Thymus (tissue), 11 donors: ENCODE results near the gene ASPG. TPM values are rescaled to one million over a fixed set of nuclear protein-coding genes. Genes with fewer than 3 reads are reported as not detected.
A peak's percentile ranks its signal among the peaks of the same experiment; 100 is the strongest.

ENCODE experiments used
- DNase-seq, 9 donors: peaks; one replicate each; pipeline ENCODE4 v3.0.0-alpha.2; 2013; ENCODE audit warnings: low spot score in 9 of 9, low read depth in 6 of 9, missing footprints in 1 of 9
- H3K27ac ChIP-seq, 2 donors: one replicate each; pipeline ENCODE4 v1.5.1; 2013; ENCODE audit warnings: control low read depth in 1 of 2, low read depth in 1 of 2, low read length in 1 of 2, mild to moderate bottlenecking in 1 of 2, moderate library complexity in 1 of 2
- H3K27me3 ChIP-seq, 2 donors: one replicate each; pipeline ENCODE4 v1.5.1; 2013; ENCODE audit warnings: low read length in 1 of 2; ENCODE audit not compliant: control insufficient read depth in 2 of 2, insufficient read depth in 1 of 2
- H3K36me3 ChIP-seq, 2 donors: one replicate each; pipeline ENCODE4 v1.5.1; 2013; ENCODE audit warnings: low read length in 1 of 2, mild to moderate bottlenecking in 1 of 2, moderate library complexity in 1 of 2; ENCODE audit not compliant: control insufficient read depth in 2 of 2, insufficient read depth in 2 of 2
- H3K4me1 ChIP-seq, 2 donors: one replicate each; pipeline ENCODE4 v1.5.1; 2013; ENCODE audit warnings: low read length in 2 of 2; ENCODE audit not compliant: control insufficient read depth in 2 of 2, insufficient read depth in 2 of 2
- H3K4me3 ChIP-seq, 2 donors: one replicate each; pipeline ENCODE4 v1.5.1; 2013; ENCODE audit warnings: low read length in 2 of 2, control low read depth in 1 of 2, mild to moderate bottlenecking in 1 of 2
- H3K9me3 ChIP-seq, 2 donors: one replicate each; pipeline ENCODE4 v1.5.1; 2013; ENCODE audit warnings: low read length in 1 of 2, mild to moderate bottlenecking in 1 of 2; ENCODE audit not compliant: control insufficient read depth in 2 of 2, insufficient read depth in 1 of 2
- WGBS: extraction: QIAGEN DNeasy Blood & Tissue Kit; methylation state at CpG from one replicate; pipeline ENCODE4 v1.1.7; 2013; 5-methylcytosine and 5-hydroxymethylcytosine counted together
- polyA plus RNA-seq: library from polyadenylated mRNA; stranded (reverse); fragments of 200-250 nt; gene quantifications from one replicate; pipeline ENCODE4 v1.2.3, GENCODE V29; 2013
- total RNA-seq: library from RNA; stranded (reverse); fragments of 120-200 nt; gene quantifications from one replicate; pipeline ENCODE4 v1.2.4, GENCODE V29; 2013
- donor health status: healthy.

ASPG gene
- total and polyA plus RNA-seq, 2 donors, result 0.24 to 5.5 TPM

DNA sequence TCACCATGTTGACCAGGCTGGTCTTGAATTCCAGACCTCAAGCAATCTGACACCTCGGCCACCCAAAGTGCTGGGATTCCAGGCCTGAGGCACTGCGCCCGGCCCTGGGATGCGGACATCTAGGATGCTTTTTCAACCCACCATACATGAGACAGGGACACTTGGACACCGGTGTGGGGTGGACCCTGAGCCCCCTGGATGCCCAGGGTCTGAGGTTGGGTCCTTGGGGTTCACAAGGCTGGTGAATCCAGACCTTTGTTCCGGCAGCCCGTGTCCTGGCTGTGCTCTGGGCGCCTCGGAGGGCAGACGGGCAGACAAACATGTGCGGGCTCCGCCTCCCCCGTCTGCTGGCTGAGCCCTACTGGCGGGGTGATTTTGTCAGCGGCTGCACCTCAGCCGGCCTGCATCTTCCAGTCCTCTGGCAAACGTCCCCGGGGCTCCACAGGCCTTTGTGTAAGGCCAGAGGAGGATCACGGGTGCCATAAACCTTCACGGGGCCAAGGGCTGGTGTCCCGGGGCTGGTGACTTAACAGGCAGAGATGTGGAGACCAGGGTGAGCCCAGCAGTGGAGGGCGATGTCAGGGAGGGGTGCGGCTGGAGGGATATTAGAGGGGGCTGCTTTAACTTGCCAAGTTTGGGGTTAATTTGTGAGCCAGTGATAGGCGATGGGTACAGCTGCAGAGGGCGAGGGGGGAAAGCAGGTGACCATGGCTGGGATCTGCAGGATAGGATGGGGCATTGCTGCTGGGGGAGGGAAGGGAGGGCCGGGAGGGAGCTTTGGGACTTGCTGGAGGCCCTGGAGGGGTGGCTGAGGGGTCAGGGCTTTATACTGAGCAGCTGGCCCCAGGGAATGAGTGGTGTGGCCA lies 5.8 kb downstream of the ASPG start:
- DNase-seq, result no peak

DNA sequence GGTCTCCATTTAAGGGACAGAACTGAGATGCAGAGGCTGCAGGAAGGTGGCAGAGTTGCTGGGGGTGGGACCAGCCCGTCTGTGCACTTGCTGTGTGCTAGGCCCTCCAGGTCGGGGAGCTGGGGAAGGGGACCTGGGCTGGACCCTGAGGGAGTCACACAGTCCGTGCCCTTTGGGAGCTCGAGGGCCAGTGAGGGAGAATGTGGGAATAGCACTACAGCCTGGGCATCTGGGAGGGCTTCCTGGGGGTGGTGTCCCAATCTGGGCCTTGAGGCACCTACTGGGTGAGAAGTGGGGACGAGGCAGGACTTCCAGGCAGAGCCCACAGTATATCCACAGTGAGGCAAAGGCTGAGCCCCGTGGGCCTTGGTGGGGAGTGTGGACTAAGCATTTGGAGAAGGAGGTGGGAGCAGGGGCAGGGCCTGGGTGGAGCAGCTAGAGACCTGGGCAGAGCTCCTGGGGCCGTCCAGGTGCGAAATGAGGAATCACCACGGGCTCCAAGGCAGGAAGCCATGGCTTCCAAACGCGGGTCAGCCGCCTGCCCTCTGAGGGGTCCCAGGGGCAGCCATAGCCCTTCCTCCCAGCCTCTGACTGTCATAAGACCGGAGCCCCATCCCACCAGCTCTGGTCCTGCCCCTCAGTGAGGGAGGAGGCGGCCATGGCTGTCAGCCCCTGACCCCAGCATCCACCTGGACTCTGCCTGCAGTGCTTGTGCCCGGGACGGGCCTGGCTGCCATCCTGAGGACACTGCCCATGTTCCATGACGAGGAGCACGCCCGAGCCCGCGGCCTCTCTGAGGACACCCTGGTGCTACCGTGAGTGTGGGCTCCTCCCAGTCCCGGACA lies 6.6 kb downstream of the ASPG start:
- 86% methylated on average over 23 of the region's 23 CpGs for WGBS
- no peak for DNase-seq
- Histone ChIP-seq H3K4me3 (no peak overlapping the region), H3K9me3 (no peaks in the 10 kb centered on the region), H3K36me3 (no peaks in the 10 kb centered on the region), H3K27ac (no peak overlapping the region), H3K27me3 (peaks cover 0 to 7% of the 10 kb centered on the region in 2 donors), H3K4me1 (no peaks in the 10 kb centered on the region)

More for the DNA sequence above, 5.8 kb downstream of the ASPG start:
- Histone ChIP-seq H3K27ac (no peak overlapping the region), H3K4me1 (no peaks in the 10 kb centered on the region), H3K9me3 (no peaks in the 10 kb centered on the region), H3K27me3 (peaks cover 0 to 15% of the 10 kb centered on the region in 2 donors), H3K4me3 (no peak overlapping the region), H3K36me3 (no peaks in the 10 kb centered on the region)
- WGBS, result 80% methylated on average over 26 of the region's 26 CpGs

DNA sequence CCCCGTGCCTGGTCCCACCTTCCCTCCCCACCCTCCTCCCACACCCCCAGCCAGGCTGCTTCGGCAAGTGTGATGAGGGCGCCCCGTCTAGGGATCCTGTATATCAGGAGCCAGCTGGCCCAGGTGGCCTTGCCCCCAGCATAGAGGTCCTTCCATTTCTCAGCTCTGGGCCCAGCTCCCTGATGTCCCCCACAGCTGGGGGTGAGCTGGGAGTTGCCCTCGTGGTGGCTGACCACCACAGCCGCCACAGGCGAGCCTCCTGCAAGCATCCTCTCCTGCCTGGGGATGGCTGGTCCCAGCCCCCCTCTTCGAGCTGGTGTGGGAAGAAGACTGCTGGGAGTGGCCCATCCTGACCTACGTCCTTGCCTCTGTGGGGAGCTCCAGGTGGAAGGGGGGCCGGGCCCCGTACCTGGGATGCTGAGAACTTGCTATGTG lies 7.4 kb downstream of the ASPG start:
- no peak overlapping the region for H3K27ac ChIP-seq
- no peak overlapping the region for H3K4me3 ChIP-seq
- DNase-seq, result no peak
- peaks cover 0 to 1% of the 10 kb centered on the region in 2 donors for H3K27me3 ChIP-seq
- no peaks in the 10 kb centered on the region for H3K36me3 ChIP-seq
- H3K9me3 ChIP-seq, result no peaks in the 10 kb centered on the region
- 82% methylated on average over 11 of the region's 11 CpGs for WGBS
- no peaks in the 10 kb centered on the region for H3K4me1 ChIP-seq

- no peaks in the 10 kb centered on the region for H3K4me1 ChIP-seq
- no peak for DNase-seq
- H3K27me3 ChIP-seq, result no peaks in the 10 kb centered on the region
- no peak overlapping the region for H3K27ac ChIP-seq
- 75% methylated on average over 18 of the region's 18 CpGs for WGBS
- no peaks in the 10 kb centered on the region for H3K36me3 ChIP-seq
- no peak overlapping the region for H3K4me3 ChIP-seq
- no peaks in the 10 kb centered on the region for H3K9me3 ChIP-seq
Measured at GRCh38 chr14:104093366-104094055, 8.0 kb downstream of the ASPG start.

DNA sequence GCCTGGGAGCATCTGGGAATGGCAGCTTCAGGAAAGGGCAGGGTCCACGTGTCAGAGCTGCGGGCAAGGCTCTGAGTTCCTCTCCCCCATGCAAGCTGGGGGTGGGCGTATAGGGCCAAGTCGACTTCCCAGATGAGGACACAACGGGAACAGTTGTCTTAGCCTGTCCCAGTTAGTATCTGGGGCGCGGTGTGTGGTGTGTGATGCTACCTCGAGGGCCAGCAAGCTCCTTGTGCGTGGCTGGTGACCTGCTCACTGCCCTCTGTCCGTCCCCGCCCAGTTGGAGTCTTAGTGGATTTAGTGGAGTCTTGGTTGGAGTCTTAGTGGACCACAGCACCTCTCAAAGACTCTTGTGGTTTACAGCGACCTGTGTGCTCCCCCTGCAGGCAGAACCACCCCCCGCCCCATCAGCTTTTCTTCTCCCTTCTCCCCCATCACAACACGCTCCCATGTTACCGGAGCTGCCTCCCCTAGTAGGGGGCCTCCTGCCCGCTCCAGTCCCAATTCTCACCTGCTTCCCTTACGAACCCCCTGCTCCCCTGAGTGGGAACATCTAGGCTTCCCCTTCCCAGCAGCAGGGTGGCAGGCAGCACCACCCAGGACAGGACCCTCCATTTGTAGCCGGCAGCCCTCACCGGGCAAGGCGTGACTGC lies 8.7 kb downstream of the ASPG start:
- Histone ChIP-seq H3K9me3 (no peaks in the 10 kb centered on the region), H3K4me1 (no peaks in the 10 kb centered on the region), H3K27me3 (no peaks in the 10 kb centered on the region), H3K36me3 (no peaks in the 10 kb centered on the region), H3K4me3 (no peak overlapping the region), H3K27ac (no peak overlapping the region)
- DNase-seq, result no peak
- WGBS, result 65% methylated on average over 20 of the region's 20 CpGs

DNA sequence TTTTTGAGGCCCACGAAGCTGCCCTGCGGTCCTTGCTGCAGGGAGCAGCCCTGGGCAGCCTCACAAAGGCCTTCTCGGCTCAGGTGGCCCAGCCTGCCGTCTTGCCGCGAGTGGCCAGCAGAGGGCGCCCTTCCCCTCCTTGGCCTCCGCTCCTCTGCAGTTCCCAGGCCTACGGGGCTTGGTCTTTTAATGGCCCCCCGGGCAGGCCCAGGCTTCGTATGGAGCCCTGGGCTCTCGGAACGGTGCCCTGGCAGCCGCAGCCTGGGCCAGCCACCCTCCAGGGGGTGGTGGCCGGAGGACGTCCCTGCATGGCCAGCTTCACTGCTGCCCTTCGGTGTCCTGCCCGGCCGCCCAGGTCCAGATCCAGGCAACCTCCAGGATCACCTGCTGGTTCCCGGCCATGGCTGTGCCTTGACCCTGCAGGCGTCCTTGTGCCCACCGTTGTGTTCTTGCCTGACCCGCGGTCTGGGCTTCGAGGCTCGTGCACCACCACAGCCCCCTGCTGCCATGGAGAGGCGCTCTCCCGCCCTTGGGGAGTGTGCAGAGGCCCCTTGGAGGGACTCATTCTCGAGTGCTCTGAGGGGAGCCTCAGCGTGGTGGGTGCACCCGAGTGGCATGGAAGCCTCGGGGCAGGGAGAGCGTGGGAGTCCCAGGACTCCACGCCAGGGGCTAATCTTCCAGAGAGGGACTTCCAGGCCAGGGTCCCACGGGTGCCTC lies 9.4 kb downstream of the ASPG start:
- no peaks in the 10 kb centered on the region for H3K9me3 ChIP-seq
- WGBS, result 52% methylated on average over 35 of the region's 35 CpGs
- H3K4me1 ChIP-seq, result no peaks in the 10 kb centered on the region
- no peaks in the 10 kb centered on the region for H3K36me3 ChIP-seq
- no peak overlapping the region for H3K27ac ChIP-seq
- peak in 7 of 9 donors; percentile 10 to 52 (median 22) for DNase-seq
- H3K27me3 ChIP-seq, result no peaks in the 10 kb centered on the region
- H3K4me3 ChIP-seq, result no peak overlapping the region

DNA sequence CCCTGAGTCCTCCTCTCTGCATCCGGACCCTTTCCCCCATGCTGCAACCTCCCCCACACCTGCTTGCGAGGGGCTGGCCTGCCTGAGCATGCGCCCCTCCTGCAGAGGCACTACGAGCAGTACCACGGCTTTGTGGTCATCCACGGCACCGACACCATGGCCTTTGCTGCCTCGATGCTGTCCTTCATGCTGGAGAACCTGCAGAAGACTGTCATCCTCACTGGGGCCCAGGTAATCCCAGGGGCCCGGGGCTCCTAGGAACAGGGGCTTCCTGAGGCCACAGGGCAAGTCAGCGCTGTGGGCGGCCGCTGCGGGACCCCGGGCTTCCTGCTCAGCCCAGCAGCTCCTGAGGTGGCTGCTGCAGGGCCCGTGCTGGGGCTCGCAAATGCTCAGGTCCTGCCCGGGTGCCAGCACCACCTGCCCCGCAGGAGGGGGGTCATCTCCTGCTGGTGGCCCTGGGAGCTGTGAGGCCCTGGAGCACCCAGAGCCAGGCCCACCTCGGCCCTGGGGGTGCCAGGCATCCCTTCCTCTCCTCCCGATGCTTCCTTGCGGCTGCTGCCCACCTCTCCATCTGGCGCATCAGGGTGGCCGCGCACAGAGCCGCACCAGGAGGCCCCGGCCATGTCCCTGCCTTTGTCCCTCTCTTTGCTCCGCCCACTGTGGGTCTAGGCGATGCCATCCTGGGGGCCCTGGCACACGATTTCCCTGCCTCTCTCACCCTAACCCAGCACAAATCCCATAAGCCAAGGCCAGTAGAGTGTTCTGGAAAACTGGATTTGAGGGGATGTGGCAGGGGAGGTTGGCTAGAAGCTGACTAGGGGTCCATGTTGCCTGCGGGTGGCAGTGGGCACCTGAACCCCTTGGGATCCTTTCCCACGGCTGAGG lies 10.2 kb downstream of the ASPG start:
- DNase-seq, result no peak
- Histone ChIP-seq H3K4me3 (no peak overlapping the region), H3K27me3 (no peaks in the 10 kb centered on the region), H3K27ac (no peak overlapping the region), H3K4me1 (no peaks in the 10 kb centered on the region), H3K36me3 (no peaks in the 10 kb centered on the region), H3K9me3 (no peaks in the 10 kb centered on the region)
- 91% methylated on average over 31 of the region's 31 CpGs for WGBS
